B cell (primary cell): ENCODE measurements around the gene PTPRN2.

Experiments
- CTCF ChIP-seq: fragments of 200-600 bp; IDR thresholded peaks from one replicate; pipeline ENCODE4 v1.8.0; 2022; ENCODE audit warnings: antibody characterized with exemption, mild to moderate bottlenecking
- EZH2 ChIP-seq: IDR thresholded peaks from 2 replicates; pipeline ENCODE4 v1.6.1; 2012; ENCODE audit warnings: borderline replicate concordance, low read depth, mild to moderate bottlenecking, moderate library complexity, low read length; ENCODE audit not compliant: insufficient read depth, poor library complexity, severe bottlenecking

- no peak for TF ChIP-seq CTCF
- TF ChIP-seq EZH2: no peak
Observed at GRCh38 chr7:158421361-158421760, 166.3 kb downstream of the PTPRN2 start.
